Large intestine (tissue), 3 donors: ENCODE measurements around the gene CYYR1. TPM values are rescaled to one million over a fixed set of nuclear protein-coding genes. Genes with fewer than 3 reads are reported as not detected.
"Not testable (repeated sequence)": the region's sequence is repeated elsewhere in the genome, so short reads cannot be mapped to it uniquely, and the experiment has no call there.

ENCODE experiments used
- DNase-seq, 2 donors: peaks; one replicate each; pipeline versions ENCODE4 v3.0.0 to v3.0.0-alpha.2; 2013
- H3K27ac ChIP-seq: one replicate; pipeline ENCODE4 v1.5.1; 2013; ENCODE audit warnings: low read length
- H3K27me3 ChIP-seq: 2 replicates; pipeline ENCODE4 v1.6.1; 2013; ENCODE audit warnings: low read length; ENCODE audit not compliant: control insufficient read depth, insufficient read depth
- H3K36me3 ChIP-seq: 2 replicates; pipeline ENCODE4 v1.6.1; 2013; ENCODE audit warnings: low read length; ENCODE audit not compliant: control insufficient read depth, insufficient read depth
- H3K4me1 ChIP-seq: one replicate; pipeline ENCODE4 v1.6.1; 2013; ENCODE audit warnings: low read length; ENCODE audit not compliant: control insufficient read depth, insufficient read depth
- H3K4me3 ChIP-seq: one replicate; pipeline ENCODE4 v1.5.1; 2013; ENCODE audit warnings: low read length
- H3K9me3 ChIP-seq: one replicate; pipeline ENCODE4 v1.6.1; 2013; ENCODE audit warnings: mild to moderate bottlenecking, low read depth, low read length, moderate library complexity; ENCODE audit not compliant: control insufficient read depth
- WGBS: methylation state at CpG from one replicate; pipeline ENCODE4 v1.1.5; 2013; ENCODE audit warnings: low lambda C conversion rate; ENCODE audit not compliant: insufficient coverage; 5-methylcytosine and 5-hydroxymethylcytosine counted together
- polyA plus RNA-seq: library from polyadenylated mRNA; unstranded; fragments of 120-200 nt; gene quantifications from one replicate; pipeline ENCODE4 v1.2.1, GENCODE V29; 2013

CYYR1 gene
- polyA plus RNA-seq, 1 donor: 6.4 TPM

DNA sequence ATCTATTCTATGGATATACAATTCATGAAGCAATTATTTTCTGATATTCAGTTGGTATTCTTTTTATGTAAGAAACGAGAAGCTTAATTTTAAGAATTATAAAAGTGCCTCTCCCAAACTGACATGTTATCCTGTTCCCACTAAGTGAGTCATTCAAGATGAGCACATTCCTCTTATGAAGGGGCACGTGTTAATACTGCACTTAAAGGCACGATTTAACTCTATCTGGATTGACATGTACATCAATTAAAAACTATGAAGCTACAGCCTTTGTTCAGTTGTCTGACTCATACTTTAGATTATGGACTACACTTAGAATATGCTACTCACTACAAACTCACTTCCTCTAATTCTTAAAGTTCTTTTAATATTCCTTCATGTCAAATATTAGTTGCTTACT, 111.6 kb downstream of the CYYR1 start:
- H3K36me3 ChIP-seq: no peaks in the 10 kb centered on the region
- H3K27me3 ChIP-seq: no peaks in the 10 kb centered on the region
- no peak overlapping the region for H3K4me3 ChIP-seq
- no peaks in the 10 kb centered on the region for H3K4me1 ChIP-seq
- WGBS: 76% methylated on average over 3 of the region's 3 CpGs
- no peak overlapping the region for H3K27ac ChIP-seq
- no peak for DNase-seq
- H3K9me3 ChIP-seq: no peaks in the 10 kb centered on the region

DNA sequence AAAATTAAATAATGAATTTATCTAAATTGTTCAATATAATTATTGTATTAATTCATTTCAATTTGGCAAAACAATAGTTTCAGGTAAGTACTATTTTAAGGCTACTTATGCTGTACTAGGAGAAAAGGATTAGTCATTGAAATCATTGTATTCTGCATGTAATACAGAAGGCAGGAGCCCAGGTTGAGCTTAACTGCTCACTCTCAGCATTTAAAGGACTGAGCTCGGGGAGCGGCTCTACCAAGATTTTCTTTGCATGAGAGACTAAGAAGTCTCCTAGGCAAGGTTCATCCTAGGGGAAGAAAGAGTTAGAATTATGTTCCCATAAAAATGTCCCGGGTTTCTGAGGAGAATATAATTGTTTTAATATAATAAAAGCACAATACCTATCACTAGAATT, 112.5 kb downstream of the CYYR1 start:
- no peak overlapping the region for H3K27ac ChIP-seq
- no peak overlapping the region for H3K4me3 ChIP-seq
- no peaks in the 10 kb centered on the region for H3K27me3 ChIP-seq
- no peaks in the 10 kb centered on the region for H3K36me3 ChIP-seq
- no peak for DNase-seq
- no peaks in the 10 kb centered on the region for H3K4me1 ChIP-seq
- no peaks in the 10 kb centered on the region for H3K9me3 ChIP-seq
- no CpG with 5 or more reads among the region's 3 CpGs for WGBS

DNA sequence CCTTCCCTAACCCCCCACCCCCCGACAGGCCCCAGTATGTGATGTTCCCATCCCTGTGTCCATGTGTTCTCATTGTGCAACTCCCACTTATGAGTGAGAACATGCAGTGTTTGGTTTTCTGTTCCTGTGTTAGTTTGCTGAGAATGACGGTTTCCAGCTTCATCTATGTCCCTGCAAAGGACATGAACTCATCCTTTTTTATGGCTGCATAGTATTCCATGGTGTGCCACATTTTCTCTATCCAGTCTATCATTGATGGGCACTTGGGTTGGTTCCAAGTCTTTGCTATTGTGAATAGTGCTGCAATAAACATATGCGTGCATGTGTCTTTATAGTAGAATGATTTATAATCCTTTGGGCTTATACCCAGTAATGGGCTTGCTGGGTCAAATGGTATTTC, 114.2 kb downstream of the CYYR1 start:
- not testable (repeated sequence) for H3K4me1 ChIP-seq, DNase-seq, H3K36me3 ChIP-seq, H3K27me3 ChIP-seq, H3K4me3 ChIP-seq, H3K9me3 ChIP-seq, H3K27ac ChIP-seq
- no CpG with 5 or more reads among the region's 3 CpGs for WGBS

DNA sequence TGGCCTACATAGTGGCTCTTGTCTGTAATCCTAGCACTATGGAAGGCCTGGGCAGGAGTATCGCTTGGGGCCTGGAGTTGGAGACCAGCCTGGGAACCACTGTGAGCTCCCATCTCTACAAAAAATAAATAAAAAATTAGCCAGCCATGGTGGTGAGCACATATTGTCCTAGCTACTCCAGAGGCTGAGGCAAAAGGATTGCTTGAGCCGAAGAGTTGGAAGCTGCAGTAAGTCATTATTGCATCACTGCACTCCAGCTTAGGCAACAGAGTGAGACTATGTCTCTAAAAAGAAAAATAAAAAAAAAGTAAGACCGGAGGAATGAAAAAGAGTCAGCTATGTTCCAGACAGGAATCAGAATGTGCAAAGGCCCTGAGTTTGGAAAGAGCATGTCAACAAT, 115.3 kb downstream of the CYYR1 start:
- H3K36me3 ChIP-seq: no peaks in the 10 kb centered on the region
- no peaks in the 10 kb centered on the region for H3K4me1 ChIP-seq
- 100% methylated on average over 2 of the region's 3 CpGs for WGBS
- no peak overlapping the region for H3K4me3 ChIP-seq
- no peaks in the 10 kb centered on the region for H3K9me3 ChIP-seq
- H3K27ac ChIP-seq: no peak overlapping the region
- no peaks in the 10 kb centered on the region for H3K27me3 ChIP-seq
- no peak for DNase-seq

DNA sequence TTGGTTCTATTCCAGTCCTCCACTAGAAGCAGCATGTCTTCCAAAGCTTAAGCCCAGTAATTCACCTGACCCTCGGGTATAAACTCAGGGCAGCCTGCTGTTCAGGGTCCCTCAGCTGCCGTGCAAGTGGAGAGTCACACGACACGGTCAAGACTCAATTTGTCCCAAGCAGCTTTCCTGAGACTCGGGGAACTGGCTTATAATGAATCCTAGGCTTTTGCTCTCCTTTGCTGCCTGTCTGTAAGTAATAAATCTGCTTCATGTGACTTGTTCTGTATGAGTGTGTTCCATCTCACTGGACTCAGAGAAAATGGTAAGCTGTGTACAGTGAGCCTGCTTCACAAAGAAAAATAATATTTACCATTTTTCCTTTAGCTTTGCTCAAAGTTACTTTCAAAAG, 119.8 kb downstream of the CYYR1 start:
- WGBS: no CpG with 5 or more reads among the region's 5 CpGs
- no peaks in the 10 kb centered on the region for H3K9me3 ChIP-seq
- H3K4me3 ChIP-seq: no peak overlapping the region
- DNase-seq: no peak
- H3K36me3 ChIP-seq: no peaks in the 10 kb centered on the region
- H3K27ac ChIP-seq: no peak overlapping the region
- H3K4me1 ChIP-seq: no peaks in the 10 kb centered on the region
- no peaks in the 10 kb centered on the region for H3K27me3 ChIP-seq

DNA sequence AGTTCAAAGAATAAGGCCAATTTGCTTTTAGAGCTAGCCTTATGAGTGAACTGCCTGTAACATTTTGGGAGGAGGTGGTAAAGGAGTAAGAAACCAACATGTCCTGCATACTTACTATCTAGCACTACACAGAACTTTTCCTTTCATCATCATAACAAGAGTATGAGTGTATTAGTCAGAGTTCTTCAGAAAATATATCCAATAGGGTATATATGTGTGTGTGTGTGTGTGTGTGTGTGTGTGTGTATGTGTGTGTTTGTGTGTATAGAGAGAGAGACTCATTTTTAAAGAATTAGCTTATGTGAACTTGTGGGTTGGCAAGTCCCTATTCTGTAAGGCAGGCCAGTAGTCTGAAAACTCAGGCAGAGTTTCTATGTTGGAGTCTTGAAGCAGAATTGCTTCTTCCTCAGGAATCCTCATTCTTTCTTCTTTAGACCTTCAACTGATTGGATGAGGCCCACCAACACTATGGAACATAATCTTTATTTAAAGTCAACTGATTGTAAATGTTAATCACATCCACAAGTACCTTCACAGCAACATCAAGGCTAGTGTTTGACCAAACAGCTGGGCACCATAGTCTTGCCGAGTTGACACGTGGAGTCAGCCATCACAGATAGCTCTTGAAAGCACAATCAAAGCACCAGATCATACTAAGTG, 121.9 kb downstream of the CYYR1 start:
- H3K36me3 ChIP-seq: no peaks in the 10 kb centered on the region
- H3K4me3 ChIP-seq: no peak overlapping the region
- no CpG with 5 or more reads among the region's 2 CpGs for WGBS
- no peak overlapping the region for H3K27ac ChIP-seq
- no peaks in the 10 kb centered on the region for H3K9me3 ChIP-seq
- H3K27me3 ChIP-seq: no peaks in the 10 kb centered on the region
- DNase-seq: no peak
- H3K4me1 ChIP-seq: no peaks in the 10 kb centered on the region

DNA sequence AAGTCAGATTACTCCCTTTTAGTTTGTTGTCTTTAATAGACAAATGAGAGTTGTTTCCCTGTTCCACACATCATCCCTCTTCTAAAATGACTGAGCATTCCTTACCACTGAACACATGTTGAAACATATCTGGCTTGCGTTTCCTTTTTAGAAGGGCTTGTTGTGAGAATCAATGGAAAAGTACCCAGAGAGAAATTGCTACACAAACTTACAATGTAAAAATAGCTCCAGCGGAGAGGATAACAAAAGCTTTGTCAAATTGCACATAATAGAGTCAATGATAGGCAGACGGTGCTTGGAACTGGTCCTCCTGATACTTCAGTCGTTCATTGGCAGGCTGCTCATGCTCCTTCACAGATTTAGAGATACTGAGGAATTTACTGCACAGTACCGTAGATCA, 123.9 kb downstream of the CYYR1 start:
- H3K9me3 ChIP-seq: no peaks in the 10 kb centered on the region
- no peak for DNase-seq
- WGBS: 90% methylated on average over 2 of the region's 5 CpGs

DNA sequence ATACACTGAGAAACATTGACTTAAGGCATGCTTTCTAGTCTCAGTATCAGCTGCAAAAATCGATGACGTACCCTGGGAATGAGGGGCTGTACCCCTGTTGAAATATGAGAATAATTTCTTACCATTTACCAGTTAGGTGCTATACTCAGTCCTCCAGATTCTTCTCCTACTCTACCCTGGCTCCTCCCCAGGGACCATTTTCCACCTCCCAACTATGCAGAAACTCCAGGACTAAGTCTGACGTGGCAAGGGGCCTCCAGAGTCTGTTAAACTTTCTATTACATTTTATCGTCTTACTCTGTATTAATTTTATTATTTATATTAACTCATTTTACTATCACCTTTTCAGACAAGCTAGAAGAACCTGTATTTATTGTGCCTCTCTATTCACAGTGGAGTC, 124.3 kb downstream of the CYYR1 start:
- H3K27ac ChIP-seq: no peak overlapping the region
- no peaks in the 10 kb centered on the region for H3K27me3 ChIP-seq
- H3K36me3 ChIP-seq: no peaks in the 10 kb centered on the region
- WGBS: 83% methylated on average over 1 of the region's 4 CpGs
- DNase-seq: no peak
- no peaks in the 10 kb centered on the region for H3K9me3 ChIP-seq
- H3K4me1 ChIP-seq: no peaks in the 10 kb centered on the region
- H3K4me3 ChIP-seq: no peak overlapping the region

More for the DNA sequence above, 123.9 kb downstream of the CYYR1 start:
- H3K4me3 ChIP-seq: no peak overlapping the region
- H3K27me3 ChIP-seq: no peaks in the 10 kb centered on the region
- no peaks in the 10 kb centered on the region for H3K4me1 ChIP-seq
- H3K27ac ChIP-seq: no peak overlapping the region
- no peaks in the 10 kb centered on the region for H3K36me3 ChIP-seq

DNA sequence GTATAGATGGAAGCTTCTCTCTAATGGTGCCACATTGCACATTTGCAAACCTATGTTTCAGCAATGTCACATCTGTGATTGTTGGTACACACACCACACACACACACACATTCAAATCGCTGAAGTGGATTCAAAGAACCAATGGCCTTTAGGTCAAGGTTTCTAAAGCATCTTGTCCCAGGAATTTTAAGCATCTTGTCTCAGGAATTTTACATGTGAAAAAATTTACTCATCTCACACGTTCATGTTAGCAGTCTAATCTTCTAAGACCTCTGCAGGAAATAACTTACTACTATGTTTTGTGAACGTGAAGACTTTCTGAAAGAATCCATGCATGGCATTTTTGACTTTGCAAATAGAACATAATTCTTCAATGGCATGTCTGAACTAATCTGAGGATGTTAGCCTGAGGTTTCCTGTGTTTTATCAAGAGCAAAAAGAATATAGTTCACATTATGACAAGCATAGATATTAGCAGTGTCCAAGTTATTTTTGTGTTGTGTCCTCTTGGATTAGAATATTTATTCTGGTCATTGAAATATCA, 125.1 kb downstream of the CYYR1 start:
- no CpG with 5 or more reads among the region's 3 CpGs for WGBS
- no peak overlapping the region for H3K27ac ChIP-seq

DNA sequence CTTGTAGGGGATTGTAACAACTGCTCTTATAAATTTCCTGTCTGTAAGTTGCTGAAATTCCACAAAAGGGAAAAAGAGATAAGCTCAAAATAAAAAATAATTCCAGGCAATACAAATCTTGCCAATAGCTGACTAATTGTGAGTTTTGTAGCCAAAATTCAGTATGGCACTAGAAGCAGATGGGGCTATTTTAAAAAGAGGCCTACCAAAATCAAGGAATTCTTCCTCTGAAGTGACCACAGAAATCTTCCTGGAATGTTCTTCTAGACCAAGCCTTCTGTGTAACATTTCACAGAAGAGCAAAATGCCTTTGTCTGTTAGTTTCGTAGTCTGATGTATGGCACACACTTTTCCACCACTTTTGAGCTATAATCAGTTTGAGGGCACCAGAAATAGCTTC, 127.6 kb downstream of the CYYR1 start:
- WGBS: no CpG with 5 or more reads among the region's 1 CpG
- Histone ChIP-seq H3K27ac (no peak overlapping the region), H3K4me3 (no peak overlapping the region), H3K36me3 (no peaks in the 10 kb centered on the region), H3K27me3 (no peaks in the 10 kb centered on the region), H3K9me3 (no peaks in the 10 kb centered on the region), H3K4me1 (no peaks in the 10 kb centered on the region)
- DNase-seq: no peak

More for the DNA sequence above, 125.1 kb downstream of the CYYR1 start:
- H3K9me3 ChIP-seq: no peaks in the 10 kb centered on the region
- no peak overlapping the region for H3K4me3 ChIP-seq
- H3K4me1 ChIP-seq: no peaks in the 10 kb centered on the region
- no peak for DNase-seq
- no peaks in the 10 kb centered on the region for H3K27me3 ChIP-seq
- no peaks in the 10 kb centered on the region for H3K36me3 ChIP-seq

DNA sequence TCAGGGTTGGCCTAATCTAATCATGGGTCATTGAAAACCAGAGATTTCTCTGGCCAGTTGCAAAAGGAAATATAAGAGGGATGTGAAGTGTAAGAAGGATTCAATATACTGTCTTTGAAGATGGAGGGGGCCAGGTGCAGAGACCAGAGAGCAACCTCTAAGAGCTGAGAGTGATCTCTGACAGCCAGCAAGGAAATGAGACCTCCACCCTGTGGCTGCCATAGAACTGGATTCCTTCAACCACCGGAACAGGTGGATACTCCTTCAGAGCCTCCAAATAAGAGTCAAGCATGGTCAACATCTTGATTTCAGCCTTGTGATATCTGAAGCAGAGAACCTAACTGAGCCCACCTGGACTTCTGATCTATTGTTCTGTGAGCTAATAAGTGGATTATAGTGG, 128.4 kb downstream of the CYYR1 start:
- no peaks in the 10 kb centered on the region for H3K36me3 ChIP-seq
- no peaks in the 10 kb centered on the region for H3K9me3 ChIP-seq
- H3K27ac ChIP-seq: no peak overlapping the region
- WGBS: no CpG with 5 or more reads among the region's 1 CpG
- no peaks in the 10 kb centered on the region for H3K4me1 ChIP-seq
- H3K27me3 ChIP-seq: no peaks in the 10 kb centered on the region
- DNase-seq: no peak
- no peak overlapping the region for H3K4me3 ChIP-seq
